GM18498 (cell line): ENCODE data around the gene VPS37D.
"Not testable (repeated sequence)": the region's sequence is repeated elsewhere in the genome, so short reads cannot be mapped to it uniquely, and the experiment has no call there.

ENCODE experiments used
- ATAC-seq: cut with Tn5 transposase; IDR thresholded peaks from one replicate; pipeline ENCODE4 v1.9.1; 2021; ENCODE audit warnings: mild to moderate bottlenecking, moderate library complexity; ENCODE audit not compliant: unreplicated experiment

The VPS37D gene

DNA sequence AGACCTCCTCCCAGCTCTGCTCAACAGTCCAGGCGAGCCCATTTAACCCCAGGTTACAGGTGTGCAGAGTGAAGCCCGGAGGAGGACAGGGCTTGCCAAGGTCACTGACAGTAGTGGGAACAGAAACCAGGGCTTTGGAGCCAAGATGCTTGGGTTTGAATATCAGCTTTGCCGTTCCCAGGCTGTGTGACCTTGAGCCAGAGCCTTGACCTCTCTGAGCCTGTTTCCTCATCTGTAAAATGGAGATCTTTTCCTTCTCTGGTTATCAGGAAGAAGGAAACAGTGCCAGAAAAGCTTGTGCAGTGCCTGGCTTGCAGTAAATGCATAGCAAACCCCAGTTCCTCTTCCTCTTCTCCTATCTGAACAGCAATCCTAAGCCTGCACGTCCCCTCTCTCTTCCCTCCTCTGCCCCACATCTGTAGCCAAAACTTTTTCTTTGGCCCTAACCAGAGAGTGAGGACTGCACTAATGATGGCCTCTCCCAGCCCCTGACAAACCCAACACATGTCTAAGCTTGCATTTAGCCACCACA lies 21.9 kb upstream of the VPS37D start:
- ATAC-seq, result no peak

DNA sequence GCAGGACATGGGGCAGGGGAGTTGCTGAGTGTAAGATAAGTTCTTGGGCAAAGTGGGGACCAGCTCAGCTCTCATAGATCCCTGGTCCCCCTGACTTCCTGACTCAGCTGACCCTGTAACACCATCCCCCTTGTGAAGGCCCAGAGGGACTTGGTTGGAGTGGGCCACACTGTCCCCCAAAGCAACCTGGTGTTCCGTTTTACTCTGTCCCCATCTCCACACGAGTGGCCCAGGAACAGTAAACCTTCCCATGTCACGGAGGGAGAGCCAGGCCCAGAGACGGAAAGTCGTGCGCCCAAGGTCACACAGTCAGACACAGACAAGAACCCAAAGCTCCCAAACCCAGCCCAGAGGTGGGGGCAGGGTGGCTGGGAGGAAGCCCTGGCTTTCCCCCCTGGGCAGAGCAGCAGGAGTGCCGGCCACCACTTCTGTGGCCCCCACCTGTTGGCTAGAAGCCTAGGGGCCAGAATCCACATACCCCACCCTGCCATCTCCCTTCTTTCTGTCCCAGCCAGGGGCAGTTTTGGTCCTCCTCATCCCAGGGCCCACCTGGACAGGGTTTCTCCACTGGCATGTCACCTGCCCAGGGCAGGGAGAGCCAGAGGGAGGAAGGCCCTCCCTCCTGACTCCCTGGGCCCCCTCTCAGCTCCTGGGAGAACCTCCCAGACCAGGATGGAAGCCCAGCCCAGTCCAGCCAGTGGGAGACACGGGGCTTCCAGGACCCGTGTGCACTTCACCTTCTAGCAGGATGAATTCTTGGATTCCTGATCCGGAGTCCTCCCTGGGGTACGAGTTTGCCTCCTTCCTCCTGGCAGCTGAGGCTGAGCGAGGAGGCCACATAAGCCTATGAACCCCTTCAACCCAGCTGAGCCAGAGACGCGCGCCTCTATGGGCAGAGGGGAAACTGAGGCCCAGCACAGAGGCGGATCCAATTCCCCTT lies 20.6 kb upstream of the VPS37D start:
- no peak for ATAC-seq

- no peak for ATAC-seq
Measured at GRCh38 chr7:73647725-73648592, 19.7 kb upstream of the VPS37D start.

- ATAC-seq, result no peak
Measured at GRCh38 chr7:73648593-73649332, 18.9 kb upstream of the VPS37D start.

- ATAC-seq, result no peak
Measured at GRCh38 chr7:73649576-73649975, 18.1 kb upstream of the VPS37D start.

DNA sequence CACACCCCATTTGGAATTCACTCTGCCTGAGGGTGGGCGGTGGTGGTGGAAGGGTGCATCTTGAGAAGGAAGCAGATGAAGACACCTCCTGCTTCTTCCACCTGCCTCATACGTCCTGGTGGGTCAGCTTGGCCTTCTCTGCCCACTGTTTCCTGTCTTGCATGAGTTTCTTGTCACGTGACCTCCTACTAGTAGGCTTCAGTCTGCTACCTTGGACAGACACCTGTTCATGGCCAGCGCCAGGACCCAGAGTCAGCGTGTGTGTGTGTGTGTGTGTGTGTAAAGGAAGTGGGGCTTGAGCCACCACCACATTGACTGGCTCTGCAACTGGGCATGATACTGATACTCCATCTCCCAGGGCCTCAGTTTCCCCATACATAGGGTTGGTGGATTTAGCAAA lies 17.1 kb upstream of the VPS37D start:
- ATAC-seq, result no peak

DNA sequence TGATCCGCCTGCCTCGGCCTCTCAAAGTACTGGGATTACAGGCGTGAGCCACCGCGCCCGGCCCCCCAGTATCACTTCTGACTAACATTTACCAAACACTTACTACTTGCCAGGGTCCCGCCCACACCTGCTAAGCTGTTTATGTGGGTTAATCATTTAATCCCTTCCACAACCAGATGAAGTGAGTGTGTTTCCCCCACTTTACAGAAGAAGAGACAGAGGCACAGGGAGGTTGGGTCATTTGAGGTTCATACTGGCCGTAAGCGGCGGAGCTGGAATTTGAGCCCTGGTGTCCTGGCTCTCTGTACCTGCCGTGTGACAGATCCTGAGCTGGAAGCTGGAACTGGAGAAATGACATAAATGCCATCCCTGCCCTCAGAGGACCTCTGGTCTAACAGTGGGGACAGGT lies 15.1 kb upstream of the VPS37D start:
- ATAC-seq, result no peak

DNA sequence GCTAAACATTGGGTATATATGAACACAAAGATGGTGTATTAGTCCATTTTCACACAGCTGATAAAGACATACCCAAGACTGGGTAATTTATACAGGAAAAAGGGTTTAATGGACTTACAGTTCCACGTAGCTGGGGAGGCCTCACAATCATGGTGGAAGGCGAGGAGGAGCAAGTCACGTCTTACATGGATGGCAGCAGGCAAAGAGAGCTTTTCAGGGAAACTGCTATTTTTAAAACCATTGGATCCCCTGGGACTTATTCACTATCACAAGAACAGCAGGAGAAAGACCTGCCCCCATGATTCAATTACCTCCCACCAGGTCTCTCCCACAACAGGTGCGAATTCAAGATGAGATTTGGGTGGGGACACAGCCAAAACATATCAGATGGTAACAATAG lies 12.3 kb upstream of the VPS37D start:
- ATAC-seq, result not testable (repeated sequence)

DNA sequence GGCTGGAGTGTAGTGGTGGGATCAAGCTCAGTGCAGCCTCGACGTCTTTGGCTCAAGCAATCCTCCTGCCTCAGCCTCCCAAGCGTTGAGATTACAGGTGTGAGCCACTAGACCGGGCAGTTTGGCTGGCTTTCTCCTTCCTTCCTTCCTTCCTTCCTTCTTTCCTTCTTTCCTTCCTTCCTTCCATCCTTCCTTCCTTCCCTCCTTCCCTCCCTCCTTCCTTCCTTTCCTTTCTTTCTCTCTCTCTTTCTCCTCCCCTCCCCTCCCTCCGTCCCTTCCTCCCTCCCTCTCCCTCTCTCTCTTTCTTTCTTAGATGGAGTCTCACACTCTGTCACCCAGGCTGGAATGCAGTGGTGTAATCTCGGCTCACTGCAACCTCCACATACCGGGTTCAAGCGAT lies 7.6 kb upstream of the VPS37D start:
- ATAC-seq, result no peak

- not testable (repeated sequence) for ATAC-seq
Measured at GRCh38 chr7:73660594-73660993, 7.0 kb upstream of the VPS37D start.

DNA sequence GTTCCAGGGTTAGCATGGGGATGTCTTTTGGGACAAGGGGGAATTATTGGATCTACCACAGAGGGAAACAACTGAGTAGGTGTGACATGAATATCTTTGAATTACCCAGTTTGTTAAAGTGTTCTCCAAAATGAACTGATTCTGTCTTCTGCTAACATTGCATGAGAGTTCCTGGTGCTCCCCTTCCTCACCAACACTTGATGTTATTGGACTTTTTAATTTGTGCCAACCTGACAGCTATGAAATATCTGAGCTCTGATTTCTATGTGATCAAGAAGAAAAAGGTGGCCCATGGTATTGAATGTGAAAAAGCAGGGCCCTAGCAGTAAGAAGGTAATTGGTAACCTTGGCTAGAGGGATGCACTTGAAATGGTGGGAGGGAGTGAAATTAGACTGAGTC lies 4.6 kb upstream of the VPS37D start:
- no peak for ATAC-seq

GRCh38 chr7:73668103-73668885 lies 663 bp downstream of the VPS37D start:
- peak; percentile 21 for ATAC-seq

- no peak for ATAC-seq
Measured at GRCh38 chr7:73668886-73669230, 1.2 kb downstream of the VPS37D start.

DNA sequence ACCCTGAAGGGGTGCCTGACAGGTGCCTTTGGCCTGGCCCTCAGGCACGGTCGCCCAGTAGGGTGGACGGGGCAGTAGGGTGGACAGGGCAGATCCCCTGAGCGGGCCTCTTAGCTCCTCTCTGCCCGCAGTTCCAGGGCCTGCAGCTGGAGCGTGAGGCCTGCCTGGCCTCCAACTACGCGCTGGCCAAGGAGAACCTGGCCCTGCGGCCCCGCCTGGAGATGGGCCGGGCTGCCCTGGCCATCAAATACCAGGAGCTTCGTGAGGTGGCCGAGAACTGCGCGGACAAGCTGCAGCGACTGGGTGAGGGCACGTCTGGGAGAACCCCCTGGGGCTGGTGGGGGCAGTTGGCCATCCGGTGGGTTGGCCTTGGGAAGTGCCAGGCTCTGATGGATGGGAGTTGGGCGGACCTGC lies 1.7 kb downstream of the VPS37D start:
- no peak for ATAC-seq

- ATAC-seq, result no peak
Measured at GRCh38 chr7:73669858-73670385, 2.3 kb downstream of the VPS37D start.

DNA sequence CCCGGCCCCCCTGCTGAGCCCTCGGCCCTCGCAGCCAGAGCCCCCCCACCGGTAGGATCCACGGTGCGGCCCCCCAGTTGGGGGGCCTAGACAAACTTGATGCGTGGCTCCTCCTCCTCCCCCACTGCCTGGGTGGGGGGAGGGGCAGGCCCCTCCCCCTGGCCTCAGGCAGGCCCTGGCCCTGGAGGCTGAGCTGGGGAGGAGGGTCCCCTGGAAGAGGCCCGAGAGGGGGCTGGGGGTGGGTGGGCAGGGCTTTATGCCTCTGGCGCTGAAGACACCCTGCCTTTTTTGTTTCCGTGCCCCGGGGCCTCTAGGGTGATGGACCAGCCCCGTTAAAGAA lies 3.7 kb downstream of the VPS37D start:
- no peak for ATAC-seq

- ATAC-seq, result no peak
Measured at GRCh38 chr7:73671857-73672445, 4.3 kb downstream of the VPS37D start.

- ATAC-seq, result no peak
Measured at GRCh38 chr7:73674468-73675124, 7.0 kb downstream of the VPS37D start.

DNA sequence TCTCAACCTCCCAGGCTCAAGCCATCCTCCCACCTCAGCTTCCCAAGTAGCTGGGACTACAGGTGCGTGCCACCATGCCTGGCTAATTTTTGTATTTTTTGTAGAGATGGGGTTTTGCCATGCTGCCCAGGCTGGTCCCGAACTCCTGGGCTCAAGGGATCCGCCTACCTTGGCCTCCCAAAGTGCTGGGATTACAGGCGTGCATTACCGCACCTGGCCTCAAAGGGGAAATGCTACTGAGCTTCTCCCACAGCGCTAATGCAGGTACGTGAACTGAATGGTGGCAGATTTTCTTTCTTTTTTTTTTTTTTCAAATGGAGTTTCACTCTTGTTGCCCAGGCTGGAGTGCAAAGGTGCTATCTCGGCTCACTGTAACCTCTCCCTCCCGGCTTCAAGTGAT lies 8.4 kb downstream of the VPS37D start:
- not testable (repeated sequence) for ATAC-seq
